GM21360 (cell line): ENCODE measurements around the gene ZNF664.

Source experiments
- ATAC-seq: cut with Tn5 transposase; IDR thresholded peaks from one replicate; pipeline ENCODE4 v1.9.1; 2021; ENCODE audit warnings: mild to moderate bottlenecking, moderate library complexity; ENCODE audit not compliant: unreplicated experiment

Gene ZNF664

DNA sequence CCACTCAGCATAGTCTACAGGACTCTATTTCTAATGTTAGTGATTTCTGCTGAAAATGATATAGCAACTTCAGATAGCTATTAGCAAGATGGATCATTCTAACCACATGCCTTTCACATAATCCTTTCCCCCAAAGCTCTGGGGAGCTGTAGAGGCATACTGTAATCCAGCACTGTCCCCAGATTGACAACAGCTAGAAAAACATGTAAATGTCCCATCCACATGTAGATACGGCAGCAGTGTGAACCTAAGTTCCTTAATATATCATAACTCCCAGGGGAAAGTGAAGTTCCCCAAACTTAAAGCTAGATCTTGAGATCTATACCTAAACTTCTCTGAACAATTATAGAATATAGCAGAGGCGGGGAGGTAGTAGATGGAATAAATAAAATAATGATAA, 14.0 kb downstream of the ZNF664 start:
- ATAC-seq: no peak

DNA sequence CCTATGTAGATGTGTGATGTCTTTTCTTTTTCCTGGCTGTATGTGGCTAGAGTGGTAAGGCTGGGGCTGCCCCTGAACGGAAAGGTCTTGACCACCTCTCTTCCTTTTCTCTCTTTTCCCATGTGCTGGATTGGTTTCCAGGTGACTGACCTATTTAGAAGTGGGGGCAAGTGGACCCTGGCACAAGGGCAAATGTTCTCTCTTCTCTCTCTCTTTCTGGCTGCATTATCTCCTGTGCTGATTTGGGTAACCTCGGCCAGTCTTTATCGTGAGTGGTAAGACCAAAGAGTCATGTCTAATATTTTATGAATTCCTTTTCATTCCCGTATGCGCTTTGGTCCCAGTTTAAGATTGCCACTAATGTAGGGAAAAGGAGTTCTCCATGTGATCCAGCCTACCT, 16.2 kb downstream of the ZNF664 start:
- ATAC-seq: no peak

DNA sequence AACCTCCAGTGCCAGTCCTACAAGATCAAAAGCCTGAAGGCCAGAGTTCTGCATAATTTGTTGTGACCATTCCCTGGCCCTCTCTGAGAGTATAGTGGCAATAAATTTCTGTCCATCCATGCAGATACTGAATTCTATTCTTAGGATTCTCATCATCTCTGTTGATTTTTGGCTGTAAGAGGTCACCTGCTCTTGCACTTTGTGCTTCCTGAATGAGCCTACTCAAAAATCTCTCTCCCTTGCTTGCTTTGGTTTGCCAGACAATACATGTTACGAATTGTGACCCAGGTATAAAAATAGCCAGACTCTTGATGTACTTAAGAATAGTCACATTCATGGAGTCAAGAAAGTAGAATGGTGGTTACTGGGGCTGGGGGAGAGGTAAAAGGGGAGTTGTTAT, 16.7 kb downstream of the ZNF664 start:
- no peak for ATAC-seq

DNA sequence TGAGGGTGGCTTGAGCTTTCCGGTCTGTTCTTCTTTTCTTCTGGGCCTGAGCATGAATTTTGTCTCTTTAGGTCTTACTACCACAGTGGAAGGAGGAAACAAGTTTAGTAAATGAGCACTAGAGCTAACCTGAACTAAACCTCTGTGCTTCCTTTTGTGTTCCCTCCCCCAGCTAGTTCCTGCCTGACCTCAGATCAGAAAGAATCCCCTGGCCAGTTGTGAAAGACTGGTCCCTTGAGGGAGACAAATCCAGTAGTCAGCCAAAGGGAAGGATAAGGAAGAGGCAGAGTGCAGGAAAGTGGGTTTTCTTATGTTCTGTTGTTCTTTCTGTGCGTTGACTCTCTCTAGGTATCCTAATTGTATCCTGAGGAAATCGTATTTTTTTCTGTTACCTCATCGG, 17.5 kb downstream of the ZNF664 start:
- no peak for ATAC-seq

DNA sequence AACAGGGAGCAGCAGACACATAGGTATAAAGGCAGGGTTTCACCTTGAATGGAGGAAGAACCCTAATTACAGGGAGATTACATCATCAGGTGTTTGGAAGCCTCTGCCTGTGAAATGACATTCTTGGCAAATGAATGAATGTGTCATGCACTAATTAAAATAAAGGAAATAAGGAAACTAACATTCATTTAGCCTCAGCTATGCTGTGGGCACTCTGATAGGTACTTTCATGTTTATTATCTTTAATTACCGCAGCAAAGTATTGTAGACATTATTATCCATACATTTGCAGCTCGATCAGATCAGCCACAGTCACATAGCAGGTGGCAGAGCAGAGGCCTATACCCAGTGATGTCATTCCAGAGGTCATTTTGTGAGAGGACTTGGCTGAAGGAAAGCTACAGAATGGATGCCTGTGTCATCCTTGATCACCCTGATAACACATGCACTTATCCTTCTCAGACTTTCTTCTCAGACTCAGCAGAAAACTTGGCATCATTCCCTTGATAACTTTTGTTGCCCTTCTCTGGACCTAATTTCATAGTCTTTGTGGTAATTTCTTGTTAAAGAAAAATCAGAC, 18.4 kb downstream of the ZNF664 start:
- ATAC-seq: no peak

GRCh38 chr12:123992118-123992825, 19.3 kb downstream of the ZNF664 start:
- no peak for ATAC-seq

- ATAC-seq: no peak
Observed at GRCh38 chr12:123995023-123995748, 22.2 kb downstream of the ZNF664 start.

- ATAC-seq: no peak
Observed at GRCh38 chr12:123996581-123996980, 23.6 kb downstream of the ZNF664 start.

- no peak for ATAC-seq
Observed at GRCh38 chr12:123997033-123997822, 24.2 kb downstream of the ZNF664 start.

DNA sequence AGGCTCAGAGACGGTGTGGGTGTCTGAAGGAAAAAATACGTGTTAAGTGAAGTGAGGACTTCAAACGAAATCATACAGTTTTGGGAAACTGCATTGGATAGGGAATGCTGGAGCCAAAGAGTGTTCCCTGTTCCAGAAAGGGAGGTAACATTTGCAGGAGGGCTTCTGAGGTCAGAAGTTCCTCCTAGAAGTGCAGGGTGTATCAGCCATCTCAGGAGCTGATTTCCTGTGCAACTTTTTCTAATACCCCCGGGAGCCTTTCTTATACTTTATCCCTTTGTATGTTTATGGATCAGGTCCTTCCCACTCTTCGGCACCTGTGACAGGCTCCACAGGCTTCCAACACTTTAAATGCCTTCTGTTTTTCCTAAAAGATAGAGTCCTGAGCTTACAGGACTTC, 24.9 kb downstream of the ZNF664 start:
- no peak for ATAC-seq

DNA sequence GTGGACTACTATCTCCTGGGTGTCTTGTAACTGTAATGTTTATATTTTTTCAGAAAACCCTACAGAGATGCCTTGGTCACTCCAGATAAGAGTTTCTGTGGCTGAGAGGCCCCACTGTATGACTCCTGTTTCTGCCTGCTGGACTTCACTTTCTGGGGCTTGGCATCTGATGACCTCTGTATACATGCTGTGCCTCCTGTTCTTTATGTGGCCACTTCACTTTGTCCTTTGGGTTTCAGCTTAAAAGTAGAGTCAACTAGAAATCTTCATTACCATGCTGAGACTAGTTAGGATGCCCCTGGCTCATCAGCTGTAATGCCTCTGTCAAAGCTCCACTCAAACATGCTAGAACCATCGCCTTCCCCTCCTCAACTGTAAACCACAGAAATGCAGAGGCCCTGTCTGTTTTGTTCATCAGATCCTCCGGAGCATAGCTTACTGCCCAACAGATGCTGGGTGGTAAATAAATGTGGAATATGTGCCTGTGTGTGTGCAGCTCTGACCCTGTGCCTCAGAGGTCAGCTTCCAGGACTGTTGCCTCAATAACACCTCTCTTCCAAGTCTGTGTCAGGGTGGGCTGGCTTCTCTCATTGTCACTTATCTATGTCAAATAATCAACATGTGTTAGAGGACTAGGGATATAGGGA, 25.5 kb downstream of the ZNF664 start:
- no peak for ATAC-seq

GRCh38 chr12:123998991-123999359, 26.0 kb downstream of the ZNF664 start:
- ATAC-seq: no peak

- no peak for ATAC-seq
Observed at GRCh38 chr12:124000111-124000510, 27.1 kb downstream of the ZNF664 start.

DNA sequence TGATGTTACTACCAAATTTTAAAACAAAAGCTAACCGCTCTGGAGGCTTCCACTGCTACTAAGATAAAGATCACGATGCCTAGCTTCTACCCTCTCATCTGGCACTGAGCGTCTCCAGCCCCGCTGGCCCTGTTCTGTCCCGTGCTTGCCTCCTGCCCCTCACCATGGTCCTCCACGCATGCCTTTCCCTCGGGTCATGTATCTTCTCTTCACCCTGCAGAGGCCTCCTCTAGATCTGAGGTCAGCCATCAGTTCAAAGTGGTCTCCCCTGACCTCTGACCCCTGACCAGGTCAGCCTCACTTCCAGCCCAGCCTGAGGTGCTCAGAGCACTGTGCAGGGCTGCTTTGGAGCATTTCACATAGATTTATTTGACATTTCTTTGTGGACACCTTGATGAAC, 28.3 kb downstream of the ZNF664 start:
- ATAC-seq: no peak

DNA sequence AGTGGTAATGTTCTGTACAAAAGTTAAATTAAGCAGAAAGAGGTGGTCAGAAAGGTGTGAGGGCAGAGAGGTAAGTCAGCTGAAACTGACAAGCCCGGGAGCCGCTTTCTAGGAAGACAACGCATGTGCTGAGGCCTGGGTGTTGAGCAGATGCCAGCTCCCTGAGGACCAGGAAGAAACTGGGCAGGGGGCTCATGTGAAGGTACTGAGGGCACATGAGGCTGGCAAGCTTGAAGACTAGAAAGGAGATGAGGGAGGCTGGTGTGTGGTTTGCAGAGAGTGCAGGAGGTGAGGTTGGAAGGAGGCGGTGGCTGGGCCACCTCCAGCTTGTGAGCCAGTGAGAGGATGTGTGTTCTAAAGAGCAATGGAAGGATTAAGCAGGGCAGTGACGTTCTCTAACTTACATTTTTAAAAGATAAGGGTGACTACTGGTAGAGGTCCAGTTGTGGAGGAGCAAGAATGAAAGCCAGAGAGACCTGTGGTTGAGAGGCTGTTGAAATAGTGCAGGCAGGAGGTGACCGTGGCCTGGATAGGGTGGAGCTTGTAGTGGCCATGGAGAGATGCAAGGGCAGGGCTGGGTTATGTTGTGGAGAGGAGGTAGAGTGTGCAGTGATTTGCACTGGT, 29.1 kb downstream of the ZNF664 start:
- no peak for ATAC-seq

DNA sequence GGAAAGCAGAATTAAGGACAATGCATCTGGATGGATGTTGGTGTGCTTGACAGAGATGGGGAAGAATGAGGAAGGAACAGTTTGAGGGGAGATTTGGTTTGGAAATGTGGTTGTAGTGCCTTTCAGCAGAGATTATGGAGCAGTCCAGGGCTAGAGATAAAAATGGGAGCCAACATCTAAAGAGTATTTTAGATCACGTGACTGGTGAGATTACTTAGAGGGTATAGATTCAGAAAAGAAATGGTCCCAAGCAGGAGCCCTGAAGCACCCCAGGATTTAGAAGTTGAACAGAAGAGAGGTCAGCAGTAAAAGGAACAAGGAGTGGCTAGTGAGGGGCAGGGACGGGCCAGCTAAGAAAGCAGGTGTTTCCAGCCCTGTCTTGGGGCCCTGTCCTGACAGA, 29.6 kb downstream of the ZNF664 start:
- ATAC-seq: no peak

DNA sequence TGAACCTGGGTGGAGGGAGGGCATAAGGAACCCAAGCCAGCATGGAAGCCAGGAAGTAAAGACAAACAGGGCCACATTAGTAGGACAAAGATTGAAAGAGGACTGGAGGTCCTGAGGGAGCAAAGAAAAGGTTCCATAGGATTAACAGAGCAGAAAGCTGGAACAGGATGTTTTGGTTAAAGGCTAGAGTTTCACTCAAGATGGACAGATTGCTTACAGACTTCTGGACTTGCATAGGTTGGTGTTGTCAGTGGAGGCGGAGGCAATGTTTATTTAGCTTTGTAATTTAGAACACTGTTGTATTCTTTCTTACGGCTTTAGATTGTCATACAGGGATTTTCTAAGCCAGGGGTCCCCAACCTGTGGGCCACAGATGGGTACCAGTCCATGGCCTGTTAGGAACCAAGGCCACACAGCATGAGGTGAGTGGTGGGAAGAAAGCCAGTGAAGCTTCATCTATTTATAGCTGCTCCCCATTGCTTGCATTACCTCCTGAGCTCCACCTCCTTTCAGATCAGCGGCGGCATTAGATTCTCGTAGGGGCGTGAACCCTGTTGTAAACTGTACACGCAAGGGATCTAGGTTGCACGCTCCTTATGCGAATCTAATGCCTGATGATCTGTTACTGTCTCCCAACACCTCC, 31.3 kb downstream of the ZNF664 start:
- no peak for ATAC-seq

DNA sequence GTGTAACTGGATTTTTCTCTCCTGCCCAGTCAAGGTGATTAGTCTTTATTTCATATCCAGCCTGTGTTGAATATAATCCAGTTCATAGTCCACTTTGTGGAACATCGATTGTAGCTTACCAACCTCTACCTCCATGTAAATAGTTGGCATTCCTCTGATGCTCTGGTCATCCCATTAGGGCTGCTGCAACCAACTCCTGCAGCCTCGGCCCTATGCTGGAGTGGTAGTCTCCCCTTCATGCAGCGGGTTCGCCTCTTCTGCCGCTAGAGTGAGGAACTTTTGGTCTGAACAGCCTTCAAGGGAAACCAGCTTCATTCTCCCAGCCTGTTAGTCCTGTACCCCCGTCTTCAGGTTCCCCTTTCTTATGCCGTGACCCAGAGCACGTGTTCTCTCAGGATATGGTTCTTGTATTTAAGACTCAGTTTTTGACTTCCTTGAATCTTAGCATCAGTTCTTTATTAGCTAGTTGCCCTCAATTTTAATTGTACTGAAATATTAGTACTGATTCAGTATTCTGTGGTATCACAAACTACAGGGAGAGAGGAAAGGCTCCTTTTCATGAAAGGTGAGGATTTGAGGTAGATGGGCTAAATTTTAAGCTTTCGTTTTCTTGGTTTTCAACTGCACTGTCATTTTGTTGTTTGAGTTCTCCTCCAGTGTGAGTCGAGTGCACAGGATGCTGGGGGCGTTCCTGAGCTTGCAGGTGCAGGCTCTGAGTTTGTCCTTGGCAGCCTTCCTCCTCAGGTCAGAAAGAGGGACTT, 33.2 kb downstream of the ZNF664 start:
- ATAC-seq: no peak
